Neural progenitor cell (in vitro differentiated cells): ENCODE results near the gene C19orf12. TPM values are rescaled to one million over a fixed set of nuclear protein-coding genes. Genes with fewer than 3 reads are reported as not detected.
A peak's percentile ranks its signal among the peaks of the same experiment; 100 is the strongest.

Experiments used
- DNase-seq: peaks from one replicate; pipeline ENCODE4 v3.0.0-alpha.2; 2016; ENCODE audit warnings: low spot score
- H2AFZ ChIP-seq: fragments of 200-600 bp; sonication (generic); replicated peaks from 2 replicates; pipeline ENCODE4 v1.6.1; 2016; ENCODE audit warnings: antibody characterized with exemption
- H3F3A ChIP-seq: fragments of 200-600 bp; sonication (generic); 2 replicates; pipeline ENCODE4 v1.6.1; 2016; ENCODE audit warnings: antibody characterized with exemption, low read depth
- H3K27ac ChIP-seq: fragments of 200-600 bp; sonication (generic); 2 replicates; pipeline ENCODE4 v1.5.1; 2016; ENCODE audit warnings: mild to moderate bottlenecking
- H3K27me3 ChIP-seq: fragments of 200-600 bp; sonication (generic); 2 replicates; pipeline ENCODE4 v1.6.1; 2016; ENCODE audit warnings: mild to moderate bottlenecking, moderate library complexity
- H3K36me3 ChIP-seq: fragments of 200-600 bp; sonication (generic); 2 replicates; pipeline ENCODE4 v1.5.1; 2016
- H3K4me1 ChIP-seq: fragments of 200-600 bp; sonication (generic); 2 replicates; pipeline ENCODE4 v1.6.1; 2016; ENCODE audit warnings: mixed run types
- H3K4me2 ChIP-seq: fragments of 200-600 bp; sonication (generic); 2 replicates; pipeline ENCODE4 v1.6.1; 2016
- H3K4me3 ChIP-seq: fragments of 200-600 bp; sonication (generic); 2 replicates; pipeline ENCODE4 v1.5.1; 2016
- H3K79me2 ChIP-seq: fragments of 200-600 bp; sonication (generic); 2 replicates; pipeline ENCODE4 v1.6.1; 2016; ENCODE audit warnings: low read depth
- H3K9ac ChIP-seq: fragments of 200-600 bp; sonication (generic); 2 replicates; pipeline ENCODE4 v1.6.1; 2016
- H3K9me3 ChIP-seq: fragments of 200-600 bp; sonication (generic); 2 replicates; pipeline ENCODE4 v1.5.1; 2016; ENCODE audit warnings: low read depth
- H4K20me1 ChIP-seq: fragments of 200-600 bp; sonication (generic); 2 replicates; pipeline ENCODE4 v1.6.1; 2016; ENCODE audit warnings: low read depth
- H3K27ac Mint-ChIP-seq: 3 replicates; pipeline ENCODE4 v1.8.0; 2021; ENCODE audit warnings: mixed read lengths
- H3K27me3 Mint-ChIP-seq: 2 replicates; pipeline ENCODE4 v1.8.0; 2022; ENCODE audit warnings: low read depth, mild to moderate bottlenecking, inconsistent platforms, moderate library complexity, mixed read lengths; ENCODE audit not compliant: insufficient read depth
- H3K36me3 Mint-ChIP-seq: 3 replicates; pipeline ENCODE4 v1.8.0; 2021; ENCODE audit warnings: mixed read lengths
- H3K4me1 Mint-ChIP-seq: 3 replicates; pipeline ENCODE4 v1.8.0; 2021; ENCODE audit warnings: mixed read lengths
- H3K4me3 Mint-ChIP-seq: 3 replicates; pipeline ENCODE4 v1.8.0; 2021; ENCODE audit warnings: mild to moderate bottlenecking, moderate library complexity, mixed read lengths
- H3K9me3 Mint-ChIP-seq: 3 replicates; pipeline ENCODE4 v1.8.0; 2020; ENCODE audit warnings: mixed read lengths
- CTCF ChIP-seq: fragments of 200-600 bp; sonication (generic); IDR thresholded peaks from 2 replicates; pipeline ENCODE4 v1.5.1; 2017; ENCODE audit warnings: antibody characterized with exemption, mild to moderate bottlenecking
- EZH2 ChIP-seq: fragments of 200-600 bp; sonication (generic); IDR thresholded peaks from 2 replicates; pipeline ENCODE4 v1.6.1; 2017; ENCODE audit warnings: antibody characterized with exemption, mild to moderate bottlenecking, moderate library complexity
- EZH2phosphoT487 ChIP-seq: fragments of 200-600 bp; sonication (generic); IDR thresholded peaks from 2 replicates; pipeline ENCODE4 v1.6.1; 2017; ENCODE audit warnings: antibody characterized with exemption
- total RNA-seq: library from RNA; depleted of rRNA; stranded (reverse); fragments of >200 nt; gene quantifications from 2 replicates; pipeline ENCODE4 v1.2.3, GENCODE V29; 2015; ENCODE audit warnings: low replicate concordance

The C19orf12 gene
- total RNA-seq, 1 donor from 2014 or later: 28.2 TPM

- no peak overlapping the region for H3K4me2 ChIP-seq
- H3K27me3 Mint-ChIP-seq: peaks cover 13% of the 10 kb centered on the region
These were observed 42.5 kb upstream of the C19orf12 start for GRCh38 chr19:29757551-29757950.

GRCh38 chr19:29753934-29754305, 38.9 kb upstream of the C19orf12 start:
- no peak overlapping the region for H2AFZ ChIP-seq
- H3K9me3 ChIP-seq: no peaks in the 10 kb centered on the region
- H3K4me3 ChIP-seq: no peak overlapping the region
- no peaks in the 10 kb centered on the region for H3K36me3 Mint-ChIP-seq
- H3K79me2 ChIP-seq: no peaks in the 10 kb centered on the region
- H3F3A ChIP-seq: no peaks in the 10 kb centered on the region
- no peak overlapping the region for H3K4me3 Mint-ChIP-seq
- no peak for TF ChIP-seq EZH2
- TF ChIP-seq EZH2phosphoT487: no peak
- no peak for TF ChIP-seq CTCF
- no peaks in the 10 kb centered on the region for H3K4me1 ChIP-seq
- no peak overlapping the region for H3K4me2 ChIP-seq
- H3K27ac ChIP-seq: no peak overlapping the region
- no peaks in the 10 kb centered on the region for H3K4me1 Mint-ChIP-seq
- H3K36me3 ChIP-seq: no peaks in the 10 kb centered on the region
- H3K9me3 Mint-ChIP-seq: no peaks in the 10 kb centered on the region
- no peaks in the 10 kb centered on the region for H4K20me1 ChIP-seq
- H3K27me3 ChIP-seq: no peaks in the 10 kb centered on the region
- no peak overlapping the region for H3K9ac ChIP-seq
- DNase-seq: no peak
- H3K27ac Mint-ChIP-seq: no peak overlapping the region
- peaks cover 5% of the 10 kb centered on the region for H3K27me3 Mint-ChIP-seq

More at GRCh38 chr19:29757551-29757950, 42.5 kb upstream of the C19orf12 start:
- H3K27ac ChIP-seq: no peak overlapping the region
- Mint-ChIP-seq H3K9me3 (no peaks in the 10 kb centered on the region), H3K27ac (no peak overlapping the region), H3K4me3 (no peak overlapping the region), H3K36me3 (no peaks in the 10 kb centered on the region), H3K4me1 (peaks cover 2% of the 10 kb centered on the region)
- no peaks in the 10 kb centered on the region for H3K9me3 ChIP-seq
- no peak overlapping the region for H3K4me3 ChIP-seq
- no peaks in the 10 kb centered on the region for H3K36me3 ChIP-seq
- no peak overlapping the region for H2AFZ ChIP-seq
- H3K27me3 ChIP-seq: no peaks in the 10 kb centered on the region
- TF ChIP-seq EZH2 (no peak), EZH2phosphoT487 (no peak), CTCF (no peak)
- H3K4me1 ChIP-seq: no peaks in the 10 kb centered on the region
- H3K9ac ChIP-seq: no peak overlapping the region
- no peaks in the 10 kb centered on the region for H4K20me1 ChIP-seq
- H3F3A ChIP-seq: no peaks in the 10 kb centered on the region
- no peaks in the 10 kb centered on the region for H3K79me2 ChIP-seq
- DNase-seq: no peak

GRCh38 chr19:29753190-29753933, 38.3 kb upstream of the C19orf12 start:
- Histone ChIP-seq H4K20me1 (no peaks in the 10 kb centered on the region), H3K36me3 (no peaks in the 10 kb centered on the region), H3K9me3 (no peaks in the 10 kb centered on the region), H2AFZ (peak overlapping the region; percentile 34), H3K27me3 (no peaks in the 10 kb centered on the region), H3K4me3 (no peak overlapping the region), H3K9ac (no peak overlapping the region), H3K4me2 (no peak overlapping the region), H3K79me2 (no peaks in the 10 kb centered on the region), H3F3A (no peaks in the 10 kb centered on the region), H3K4me1 (no peaks in the 10 kb centered on the region), H3K27ac (no peak overlapping the region)
- Mint-ChIP-seq H3K4me3 (no peak overlapping the region), H3K27ac (no peak overlapping the region), H3K27me3 (peaks cover 5% of the 10 kb centered on the region), H3K36me3 (no peaks in the 10 kb centered on the region), H3K4me1 (no peaks in the 10 kb centered on the region), H3K9me3 (no peaks in the 10 kb centered on the region)
- DNase-seq: no peak
- TF ChIP-seq CTCF: no peak
- TF ChIP-seq EZH2phosphoT487: no peak
- TF ChIP-seq EZH2: no peak
